WTC11 (cell line): ENCODE results near the gene MEDAG.

Experiments
- ATF6 ChIP-seq: sonication (generic); formaldehyde crosslinking; IDR thresholded peaks from 2 replicates; pipeline ENCODE4 v1.8.1; 2023; ENCODE audit warnings: mild to moderate bottlenecking, missing genetic modification reagents
- CTCF ChIP-seq: fragments of 200-600 bp; IDR thresholded peaks from 2 replicates; pipeline ENCODE4 v1.8.0; 2022; ENCODE audit warnings: antibody characterized with exemption
- E2F1 ChIP-seq: sonication (generic); formaldehyde crosslinking; IDR thresholded peaks from 2 replicates; pipeline ENCODE4 v1.8.0; 2022; ENCODE audit warnings: mild to moderate bottlenecking, missing genetic modification reagents
- ELF4 ChIP-seq: sonication (generic); formaldehyde crosslinking; IDR thresholded peaks from 2 replicates; pipeline ENCODE4 v1.8.1; 2022; ENCODE audit warnings: low read depth, mild to moderate bottlenecking, moderate library complexity, missing genetic modification reagents
- ESRRA ChIP-seq: sonication (generic); formaldehyde crosslinking; IDR thresholded peaks from 2 replicates; pipeline ENCODE4 v1.8.1; 2022; ENCODE audit warnings: mild to moderate bottlenecking, missing genetic modification reagents, borderline replicate concordance
- FOXJ3 ChIP-seq: sonication (generic); formaldehyde crosslinking; IDR thresholded peaks from 2 replicates; pipeline ENCODE4 v1.9.0; 2021; ENCODE audit warnings: missing genetic modification reagents, mild to moderate bottlenecking, borderline replicate concordance
- FOXP4 ChIP-seq: sonication (generic); formaldehyde crosslinking; IDR thresholded peaks from 2 replicates; pipeline ENCODE4 v1.8.0; 2022; ENCODE audit warnings: mild to moderate bottlenecking, missing genetic modification reagents
- JUN ChIP-seq: sonication (generic); formaldehyde crosslinking; IDR thresholded peaks from 2 replicates; pipeline ENCODE4 v1.8.0; 2023; ENCODE audit warnings: mild to moderate bottlenecking, missing genetic modification reagents
- MAX ChIP-seq: sonication (generic); formaldehyde crosslinking; IDR thresholded peaks from 2 replicates; pipeline ENCODE4 v1.8.0; 2022; ENCODE audit warnings: mild to moderate bottlenecking, missing genetic modification reagents
- MYBL2 ChIP-seq: sonication (generic); formaldehyde crosslinking; IDR thresholded peaks from 2 replicates; pipeline ENCODE4 v1.8.1; 2023; ENCODE audit warnings: mild to moderate bottlenecking, moderate library complexity, missing genetic modification reagents
- NFE2L1 ChIP-seq: sonication (generic); formaldehyde crosslinking; IDR thresholded peaks from 2 replicates; pipeline ENCODE4 v1.8.1; 2023; ENCODE audit warnings: missing genetic modification reagents
- PRRX2 ChIP-seq: fragments of 250-450 bp; sonication (Bioruptor Pico); IDR thresholded peaks from 2 replicates; pipeline ENCODE4 v1.8.0; 2021; ENCODE audit warnings: mild to moderate bottlenecking
- ZNF512 ChIP-seq: sonication (generic); formaldehyde crosslinking; IDR thresholded peaks from 2 replicates; pipeline ENCODE4 v1.8.1; 2022; ENCODE audit warnings: missing genetic modification reagents, borderline replicate concordance
- ZNF671 ChIP-seq: fragments of 250-450 bp; sonication (Bioruptor Pico); IDR thresholded peaks from 2 replicates; pipeline ENCODE4 v1.8.0; 2021; ENCODE audit warnings: mild to moderate bottlenecking

- no peak for TF ChIP-seq E2F1 (CRISPR knock-in tag)
- no peak for TF ChIP-seq PRRX2 (CRISPR knock-in tag)
- no peak for TF ChIP-seq ATF6 (CRISPR knock-in tag)
- TF ChIP-seq FOXJ3 (CRISPR knock-in tag): no peak
- TF ChIP-seq NFE2L1 (CRISPR knock-in tag): no peak
- TF ChIP-seq ZNF512 (CRISPR knock-in tag): no peak
- no peak for TF ChIP-seq CTCF
- no peak for TF ChIP-seq ELF4 (CRISPR knock-in tag)
- TF ChIP-seq FOXP4 (CRISPR knock-in tag): no peak
- TF ChIP-seq MAX: no peak
- TF ChIP-seq ESRRA (CRISPR knock-in tag): no peak
- TF ChIP-seq JUN (CRISPR knock-in tag): no peak
- no peak for TF ChIP-seq ZNF671
- no peak for TF ChIP-seq MYBL2 (CRISPR knock-in tag)
These were observed 31.5 kb upstream of the MEDAG start for GRCh38 chr13:30874561-30874960.
